Gastroesophageal sphincter (tissue), 4 donors: ENCODE measurements around the gene PCSK5. TPM values are rescaled to one million over a fixed set of nuclear protein-coding genes. Genes with fewer than 3 reads are reported as not detected.
"Not testable (repeated sequence)": the region's sequence is repeated elsewhere in the genome, so short reads cannot be mapped to it uniquely, and the experiment has no call there.

Source experiments
- ATAC-seq: fragments of 150-250 bp; one replicate; pipeline ENCODE4 v1.9.1; 2016; ENCODE audit warnings: mild to moderate bottlenecking, moderate library complexity
- H3K27ac ChIP-seq, 4 donors: fragments of 200-600 bp; sonication (generic) in 3 of 4; 1 replicate in 3 of 4; 2 replicates in 1 of 4; pipeline ENCODE4 v1.5.1; 2016 to 2019
- H3K27me3 ChIP-seq: fragments of 200-600 bp; sonication (generic); one replicate; pipeline ENCODE4 v1.5.1; 2019
- H3K36me3 ChIP-seq, 2 donors: fragments of 200-600 bp; sonication (generic); one replicate each; pipeline ENCODE4 v1.5.1; 2019; ENCODE audit warnings: control low read depth in 1 of 2
- H3K4me1 ChIP-seq, 3 donors: fragments of 200-600 bp; sonication (generic); 1 replicate in 2 of 3; 2 replicates in 1 of 3; pipeline ENCODE4 v1.5.1; 2016 to 2019; ENCODE audit warnings: control low read depth in 2 of 3
- H3K4me3 ChIP-seq, 2 donors: fragments of 200-600 bp; sonication (generic); one replicate each; pipeline ENCODE4 v1.5.1; 2019; ENCODE audit warnings: mild to moderate bottlenecking in 1 of 2, moderate library complexity in 1 of 2
- H3K9me3 ChIP-seq, 3 donors: fragments of 200-600 bp; sonication (generic); one replicate each; pipeline ENCODE4 v1.5.1; 2017 to 2019; ENCODE audit warnings: control low read depth in 2 of 3
- CTCF ChIP-seq, 4 experiments: fragments of 200-600 bp in 2 of 4; fragments of 450-650 bp in 2 of 4; sonication (generic) in 1 of 4; IDR thresholded peaks; one replicate each; pipeline ENCODE4 v1.5.1; 2017 to 2019; ENCODE audit warnings: antibody characterized with exemption in 4 of 4, mild to moderate bottlenecking in 2 of 4, moderate library complexity in 2 of 4
- EP300 ChIP-seq: sonication (generic); formaldehyde crosslinking; IDR thresholded peaks from one replicate; pipeline ENCODE4 v1.6.1; 2017; ENCODE audit warnings: antibody characterized with exemption, mild to moderate bottlenecking
- POLR2A ChIP-seq, 2 donors: fragments of 450-650 bp; IDR thresholded peaks; one replicate each; pipeline ENCODE4 v1.6.1; 2017; ENCODE audit warnings: antibody characterized with exemption in 2 of 2, mild to moderate bottlenecking in 2 of 2, moderate library complexity in 1 of 2
- POLR2AphosphoS5 ChIP-seq: sonication (generic); formaldehyde crosslinking; IDR thresholded peaks from one replicate; pipeline ENCODE4 v1.6.1; 2017; ENCODE audit warnings: antibody characterized with exemption
- WGBS, 2 donors: methylation state at CpG; one replicate each; pipeline ENCODE4 v1.1.5; 2018; ENCODE audit warnings: low coverage in 1 of 2; 5-methylcytosine and 5-hydroxymethylcytosine counted together
- total RNA-seq, 4 donors: library from RNA; depleted of rRNA; stranded (reverse); fragments of >200 nt; gene quantifications; one replicate each; pipeline ENCODE4 v1.1.0, GENCODE V29; 2016

The PCSK5 gene
- total RNA-seq, 4 donors from 2014 or later: 20.1 to 37.3 (median 28.1) TPM

GRCh38 chr9:75962662-75963036, 72.2 kb downstream of the PCSK5 start:
- no peaks in the 10 kb centered on the region for H3K9me3 ChIP-seq
- peaks cover 3 to 38% (median 8%) of the 10 kb centered on the region in 3 donors for H3K4me1 ChIP-seq
- peak overlapping the region in 2 of 4 donors; percentile 14 to 46 for H3K27ac ChIP-seq
- H3K27me3 ChIP-seq: no peaks in the 10 kb centered on the region
- no peaks in the 10 kb centered on the region for H3K36me3 ChIP-seq
- no peak for TF ChIP-seq EP300
- TF ChIP-seq POLR2A (IDR thresholded peaks at IDR 0.05): no peak
- no peak for TF ChIP-seq POLR2AphosphoS5
- no peak for TF ChIP-seq CTCF (IDR thresholded peaks at IDR 0.05)
- no peak overlapping the region for H3K4me3 ChIP-seq
- WGBS, 2 donors: 89 to 96% methylated on average over 2 to 3 of the region's 4 CpGs
- ATAC-seq: no peak

- H3K4me3 ChIP-seq, H3K9me3 ChIP-seq, H3K27me3 ChIP-seq, ATAC-seq, H3K36me3 ChIP-seq, H3K27ac ChIP-seq: not testable (repeated sequence)
- 96% methylated on average over 2 to 8 of the region's 9 CpGs for WGBS, 2 donors
- H3K4me1 ChIP-seq: peaks cover 3 to 38% (median 8%) of the 10 kb centered on the region in 3 donors
Measured at GRCh38 chr9:75963321-75963720, 72.8 kb downstream of the PCSK5 start.

DNA sequence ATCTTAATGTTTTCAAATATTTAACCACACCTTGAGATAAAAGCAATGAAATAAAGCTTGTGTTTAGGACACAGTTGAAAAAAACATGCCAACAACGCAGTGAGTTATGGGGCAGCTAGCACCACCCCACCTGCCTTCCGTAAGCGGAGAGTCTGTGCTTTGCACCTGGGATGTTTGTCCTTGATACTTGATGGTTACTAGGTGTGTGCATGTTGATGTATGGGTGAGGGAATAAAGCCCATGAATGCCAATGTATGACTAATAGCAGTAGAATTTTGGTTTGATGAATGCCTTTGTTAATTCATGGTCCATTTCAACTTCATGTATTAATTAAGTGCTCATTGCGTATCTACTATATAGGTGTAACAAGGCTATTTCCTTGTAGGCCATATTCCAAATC, 74.0 kb downstream of the PCSK5 start:
- no peaks in the 10 kb centered on the region for H3K9me3 ChIP-seq
- ATAC-seq: no peak
- H3K27me3 ChIP-seq: no peaks in the 10 kb centered on the region
- no peak overlapping the region for H3K27ac ChIP-seq
- 90 to 92% methylated on average over 4 of the region's 4 CpGs for WGBS, 2 donors
- H3K36me3 ChIP-seq: no peaks in the 10 kb centered on the region
- peaks cover 3 to 38% (median 8%) of the 10 kb centered on the region in 3 donors for H3K4me1 ChIP-seq
- H3K4me3 ChIP-seq: no peak overlapping the region
- TF ChIP-seq POLR2AphosphoS5 (no peak), CTCF (IDR thresholded peaks at IDR 0.05) (no peak), POLR2A (IDR thresholded peaks at IDR 0.05) (no peak), EP300 (no peak)

- H3K27ac ChIP-seq: no peak overlapping the region
- no peaks in the 10 kb centered on the region for H3K36me3 ChIP-seq
- 68 to 83% methylated on average over 2 to 4 of the region's 4 CpGs for WGBS, 2 donors
- no peak for ATAC-seq
- H3K9me3 ChIP-seq: no peaks in the 10 kb centered on the region
- peaks cover 3 to 38% (median 8%) of the 10 kb centered on the region in 3 donors for H3K4me1 ChIP-seq
- no peak overlapping the region for H3K4me3 ChIP-seq
- TF ChIP-seq CTCF (IDR thresholded peaks at IDR 0.05) (no peak), EP300 (no peak), POLR2AphosphoS5 (no peak), POLR2A (IDR thresholded peaks at IDR 0.05) (no peak)
- no peaks in the 10 kb centered on the region for H3K27me3 ChIP-seq
Measured at GRCh38 chr9:75965231-75965630, 74.8 kb downstream of the PCSK5 start.

DNA sequence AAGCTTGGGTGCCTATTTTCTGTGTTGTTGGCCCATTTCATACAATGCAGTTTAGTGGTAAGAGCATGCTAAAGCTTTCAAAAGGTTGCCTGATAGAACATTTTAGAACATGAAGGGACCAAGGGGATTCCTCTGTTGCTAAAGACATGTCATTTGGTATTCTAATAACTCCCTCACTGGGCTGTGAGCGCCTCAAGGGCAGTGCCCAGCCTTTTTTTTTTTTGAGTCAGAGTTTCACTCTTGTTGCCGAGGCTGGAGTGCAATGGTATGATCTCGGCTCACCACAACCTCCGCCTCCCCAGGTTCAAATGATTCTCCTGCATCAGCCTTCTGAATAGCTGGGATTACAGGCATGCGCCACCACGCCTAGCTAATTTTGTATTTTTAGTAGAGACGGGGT, 77.1 kb downstream of the PCSK5 start:
- TF ChIP-seq EP300: no peak
- TF ChIP-seq POLR2A (IDR thresholded peaks at IDR 0.05): no peak
- TF ChIP-seq CTCF (IDR thresholded peaks at IDR 0.05): no peak
- no peaks in the 10 kb centered on the region for H3K36me3 ChIP-seq
- WGBS, 2 donors: 89 to 99% methylated on average over 3 to 7 of the region's 7 CpGs
- H3K4me1 ChIP-seq: peaks cover 3 to 21% (median 7%) of the 10 kb centered on the region in 3 donors
- ATAC-seq: no peak
- no peaks in the 10 kb centered on the region for H3K27me3 ChIP-seq
- no peak overlapping the region for H3K4me3 ChIP-seq
- no peak overlapping the region for H3K27ac ChIP-seq
- H3K9me3 ChIP-seq: no peaks in the 10 kb centered on the region
